GM21390 (cell line): ENCODE data around the gene GAL3ST2.

Source experiments
- ATAC-seq: cut with Tn5 transposase; IDR thresholded peaks from one replicate; pipeline ENCODE4 v1.9.1; 2021; ENCODE audit not compliant: unreplicated experiment

Gene GAL3ST2

DNA sequence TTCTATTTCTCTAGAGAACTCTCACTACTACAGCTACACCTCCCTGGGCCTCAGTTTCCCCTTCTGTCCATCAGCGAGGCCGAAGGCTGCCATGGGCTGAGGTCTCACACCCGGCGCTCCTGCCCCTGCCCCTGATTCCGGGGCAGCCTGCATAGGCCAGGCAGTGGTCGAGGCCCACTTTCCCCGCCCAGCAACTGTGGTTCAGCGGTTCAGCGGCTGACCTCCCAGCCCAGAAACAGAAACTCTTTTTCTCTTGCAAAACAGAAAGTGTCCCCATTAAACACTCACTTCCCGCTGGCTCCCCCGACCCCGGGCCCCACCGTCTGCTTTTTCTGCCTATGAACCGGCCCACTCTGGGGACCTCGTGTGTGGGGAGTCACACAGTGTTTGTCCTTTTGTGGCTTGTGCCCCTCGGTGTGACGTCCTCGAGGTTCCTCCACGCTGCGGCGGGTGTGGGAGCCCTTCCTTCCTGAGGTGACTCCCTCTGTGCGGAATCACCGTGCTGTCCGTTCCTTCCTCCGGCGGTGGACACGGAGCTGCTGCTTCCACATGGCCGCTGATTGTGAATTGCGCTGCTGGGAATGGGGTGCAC is 66.1 kb downstream of the GAL3ST2 start:
- ATAC-seq, result peak; percentile 48

DNA sequence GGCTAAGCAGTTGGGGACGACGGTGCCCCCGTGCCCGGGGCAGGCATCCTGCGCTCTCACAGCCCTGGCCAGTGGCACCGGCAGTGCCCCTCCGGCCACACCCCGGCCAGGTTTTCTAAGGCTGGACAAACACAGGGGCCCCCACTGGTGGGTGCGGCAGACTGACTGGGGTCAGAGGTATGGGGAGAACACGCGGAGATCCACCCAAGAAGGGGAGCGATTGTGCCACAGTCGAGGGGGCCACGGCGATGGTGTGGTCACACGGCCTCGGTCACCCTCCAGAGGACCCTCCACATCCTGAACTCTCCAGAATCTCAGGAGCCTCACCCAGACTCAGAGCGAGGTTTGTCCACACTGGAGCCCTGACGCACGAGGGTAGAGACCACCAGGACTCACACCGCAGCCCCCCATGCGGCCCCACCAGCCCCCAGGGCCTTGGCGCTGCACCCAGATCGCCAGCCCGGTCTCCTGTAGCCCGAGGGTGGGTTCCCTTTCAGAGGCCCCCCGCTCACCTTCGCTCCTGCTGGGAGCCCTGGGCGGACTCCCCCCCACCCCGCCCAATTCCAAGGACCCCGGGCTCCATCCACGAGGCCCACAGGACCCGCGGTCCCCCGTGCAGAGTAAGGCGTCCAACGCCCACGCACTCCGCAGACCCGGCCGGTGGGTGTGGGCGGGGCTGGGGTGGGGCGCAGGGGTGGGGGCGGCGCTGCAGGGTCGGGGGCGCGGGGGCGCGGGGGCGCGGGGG is 66.9 kb downstream of the GAL3ST2 start:
- no peak for ATAC-seq

DNA sequence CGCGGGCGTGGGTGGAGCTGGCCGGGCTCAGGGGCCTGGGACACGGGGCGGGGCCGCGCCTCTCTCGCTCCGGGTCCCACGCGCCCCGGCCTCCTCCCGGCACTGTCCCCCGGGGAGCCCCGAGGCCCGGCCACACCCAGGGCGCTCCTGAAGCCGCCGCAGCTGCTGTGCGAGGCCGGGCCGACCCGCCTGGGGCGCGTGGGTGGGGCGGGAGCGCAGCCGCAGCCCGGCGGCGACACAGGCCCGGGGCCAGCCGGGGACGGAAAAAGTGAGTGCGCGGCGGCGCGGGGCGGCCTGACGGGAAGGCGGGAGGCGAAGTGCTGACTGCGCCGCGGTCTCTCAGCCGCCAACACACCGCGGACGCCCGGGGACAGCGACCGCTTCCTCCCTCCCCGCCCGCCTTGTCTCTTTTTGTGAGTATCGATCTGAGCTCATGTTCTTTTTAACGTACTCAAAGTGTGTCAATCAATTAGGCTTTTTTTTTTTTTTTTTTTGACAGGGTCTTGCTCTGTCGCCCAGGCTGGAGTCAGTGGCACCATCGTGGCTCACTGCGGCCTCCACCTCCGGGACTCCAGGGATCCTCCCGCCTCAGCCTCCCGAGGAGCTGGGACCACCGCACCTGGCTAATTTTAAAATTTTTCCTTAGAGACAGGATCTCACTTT is 67.6 kb downstream of the GAL3ST2 start:
- ATAC-seq, result peak; percentile 68

DNA sequence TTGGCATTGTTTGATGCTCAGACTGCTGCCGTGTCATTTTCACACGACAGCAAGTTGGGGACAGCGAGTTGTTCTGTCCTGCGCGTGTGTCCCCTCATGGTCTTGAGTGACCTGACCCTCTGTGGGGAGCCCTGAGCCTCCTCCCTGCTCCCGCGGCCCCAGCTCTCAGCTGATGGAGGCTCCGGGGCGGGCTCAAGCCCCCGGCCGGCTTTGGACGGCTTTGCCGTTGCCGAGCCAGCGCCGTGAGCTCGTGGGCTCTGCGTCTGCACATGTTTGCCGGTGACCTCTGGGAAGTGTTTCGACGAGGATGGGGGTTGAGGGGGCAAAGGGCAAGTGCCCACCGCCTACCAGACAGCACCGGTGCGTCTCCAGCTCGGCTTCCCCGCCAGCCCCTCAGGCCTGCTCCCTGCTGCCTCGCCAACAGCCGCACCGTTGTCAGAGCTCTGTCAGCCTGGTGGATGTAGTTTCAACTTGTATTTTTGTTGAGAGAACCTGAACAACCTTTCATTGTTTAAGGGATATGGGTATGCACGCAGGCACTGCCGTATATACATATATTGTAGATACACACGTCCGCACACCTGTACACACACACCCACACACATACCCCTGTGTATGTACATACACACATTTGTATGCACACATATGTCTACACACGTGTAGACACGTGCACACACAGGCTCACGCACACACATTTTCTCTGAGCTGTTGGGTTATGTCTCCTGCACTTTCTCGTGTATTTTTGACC is 68.4 kb downstream of the GAL3ST2 start:
- no peak for ATAC-seq

DNA sequence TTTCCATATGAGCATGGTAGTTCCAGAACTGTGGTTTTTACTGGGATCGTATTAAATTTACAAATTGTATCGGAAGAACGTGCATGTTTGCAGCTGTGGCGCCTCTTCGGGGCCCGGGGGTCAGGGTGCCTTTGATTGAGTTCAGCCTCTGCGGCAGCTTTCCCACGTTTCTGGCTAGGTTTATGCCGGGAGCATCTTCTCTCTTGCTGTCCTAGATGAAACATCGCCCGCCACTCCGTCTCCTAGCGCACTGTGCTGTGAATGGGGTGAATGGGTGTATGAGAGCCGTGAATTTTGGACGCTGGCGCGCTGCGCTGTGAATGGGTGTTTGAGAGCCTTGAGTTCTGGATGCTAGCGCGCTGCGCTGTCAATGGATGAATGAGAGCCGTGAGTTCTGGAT is 69.8 kb downstream of the GAL3ST2 start:
- ATAC-seq, result no peak

DNA sequence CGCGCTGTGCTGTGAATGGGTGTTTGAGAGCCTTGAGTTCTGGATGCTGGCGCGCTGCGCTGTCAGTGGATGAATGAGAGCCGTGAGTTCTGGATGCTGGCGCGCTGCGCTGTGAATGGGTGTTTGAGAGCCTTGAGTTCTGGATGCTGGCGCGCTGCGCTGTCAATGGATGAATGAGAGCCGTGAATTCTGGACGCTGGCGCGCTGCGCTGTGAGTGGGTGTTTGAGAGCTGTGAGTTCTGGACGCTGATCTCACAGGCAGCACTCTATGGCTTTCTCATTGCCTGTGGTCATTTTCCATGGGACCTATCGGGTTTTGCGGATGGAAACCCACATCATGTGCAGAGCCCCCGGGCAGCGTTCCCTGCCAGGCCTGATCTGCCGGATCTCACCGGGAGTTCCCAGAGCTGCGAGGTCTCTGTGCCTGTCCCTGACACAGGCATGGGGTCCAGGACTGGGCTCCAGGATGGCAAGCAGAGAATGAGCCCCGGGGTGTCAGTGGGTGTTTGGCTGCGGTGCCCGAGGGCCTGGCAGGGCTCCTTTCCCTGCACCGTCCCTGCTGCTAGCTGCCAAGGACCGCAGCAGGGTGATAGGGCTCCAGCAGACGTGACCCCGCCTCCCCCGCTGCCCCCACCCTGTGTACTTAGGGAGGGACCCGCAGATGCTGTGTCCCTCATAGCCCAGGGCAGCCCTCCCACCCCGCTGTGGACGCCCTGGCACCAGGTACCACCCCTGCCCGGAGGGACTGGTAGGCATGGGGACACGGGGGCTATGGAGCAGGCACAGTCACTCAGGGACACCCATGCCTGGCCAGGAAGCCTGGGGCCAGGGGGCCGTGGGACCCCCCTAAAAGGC is 72.4 kb downstream of the GAL3ST2 start:
- no peak for ATAC-seq

DNA sequence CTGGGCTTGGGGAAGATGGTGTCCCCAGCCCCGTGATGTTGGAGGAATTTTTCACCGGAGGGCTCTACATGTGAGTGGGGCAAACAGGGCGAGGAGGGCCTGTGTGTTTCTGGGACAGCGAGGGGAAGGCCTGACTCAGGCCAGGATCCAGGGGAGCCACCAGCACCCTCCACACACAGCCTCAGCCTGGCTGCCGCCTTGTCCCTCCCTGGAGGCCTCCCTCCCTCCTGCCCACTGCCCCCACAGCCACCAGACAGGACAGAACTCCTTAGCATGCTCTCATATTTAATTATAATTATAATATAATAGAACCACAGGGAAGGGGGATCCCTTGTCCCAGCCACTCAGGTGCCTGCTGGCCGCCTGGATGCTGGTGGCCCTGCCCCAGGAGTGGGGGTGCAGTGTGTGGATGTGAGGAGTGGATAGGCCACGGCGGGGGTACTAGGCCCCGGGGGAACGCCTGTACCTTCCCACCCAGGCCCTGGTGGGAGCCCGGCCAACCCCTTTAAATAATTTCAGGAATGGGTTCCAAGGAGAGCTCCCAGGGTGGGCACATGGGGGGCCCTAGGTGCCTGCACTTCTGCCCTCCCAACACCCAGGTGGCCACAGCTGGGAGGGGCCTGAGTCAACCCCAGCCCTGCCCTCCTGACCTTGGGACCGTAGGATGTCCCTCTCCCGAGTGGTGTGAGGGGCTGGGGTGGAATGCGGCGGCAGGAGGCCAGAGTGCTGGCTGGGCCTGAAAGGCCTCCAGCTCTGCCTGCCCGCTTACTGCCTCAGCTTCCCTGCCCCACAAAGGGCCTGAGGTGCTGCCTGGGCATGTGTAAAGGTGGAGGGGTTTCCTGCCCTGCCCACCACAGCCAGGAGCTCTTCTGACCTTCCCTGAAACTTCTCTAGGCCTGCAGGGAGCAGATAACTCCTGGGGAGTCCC is 73.3 kb downstream of the GAL3ST2 start:
- no peak for ATAC-seq

DNA sequence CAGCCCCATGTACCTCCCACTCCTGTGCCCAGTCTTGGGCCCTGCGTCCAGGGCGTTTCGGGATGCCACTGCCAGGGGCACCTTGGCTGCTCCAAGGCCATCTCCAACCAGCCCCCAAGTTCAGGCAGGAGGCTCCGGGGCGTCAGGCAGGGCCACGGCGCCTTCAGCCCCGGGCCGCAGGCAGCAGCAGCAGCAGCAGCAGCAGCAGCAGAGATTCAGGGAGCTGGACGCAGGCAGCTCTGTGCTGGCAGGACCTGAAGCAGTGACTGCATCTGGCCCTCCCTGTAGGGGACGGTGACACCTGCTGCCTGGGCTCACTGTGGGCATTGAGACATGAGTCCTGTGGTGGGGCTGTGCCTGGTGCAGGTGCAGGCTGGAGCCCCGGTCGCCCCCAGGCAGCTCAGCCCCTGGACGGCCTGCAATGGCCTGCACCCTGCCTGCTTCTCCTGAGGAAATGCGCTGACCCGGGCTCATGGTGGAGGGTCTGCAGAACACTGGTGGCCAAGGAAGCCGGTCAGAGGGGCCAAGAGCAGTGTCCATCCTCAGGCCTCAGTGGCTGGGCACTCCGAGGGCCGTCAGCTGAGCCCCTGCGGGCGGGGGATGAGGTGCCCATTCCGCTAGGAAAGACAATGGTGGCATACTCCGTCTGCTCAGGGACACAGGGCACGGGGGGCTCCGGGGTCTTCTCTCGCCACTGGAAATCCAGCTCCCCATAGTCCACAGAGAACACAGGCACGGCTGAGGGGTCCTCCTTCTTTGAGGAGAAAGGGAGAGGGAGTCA is 74.1 kb downstream of the GAL3ST2 start:
- no peak for ATAC-seq

DNA sequence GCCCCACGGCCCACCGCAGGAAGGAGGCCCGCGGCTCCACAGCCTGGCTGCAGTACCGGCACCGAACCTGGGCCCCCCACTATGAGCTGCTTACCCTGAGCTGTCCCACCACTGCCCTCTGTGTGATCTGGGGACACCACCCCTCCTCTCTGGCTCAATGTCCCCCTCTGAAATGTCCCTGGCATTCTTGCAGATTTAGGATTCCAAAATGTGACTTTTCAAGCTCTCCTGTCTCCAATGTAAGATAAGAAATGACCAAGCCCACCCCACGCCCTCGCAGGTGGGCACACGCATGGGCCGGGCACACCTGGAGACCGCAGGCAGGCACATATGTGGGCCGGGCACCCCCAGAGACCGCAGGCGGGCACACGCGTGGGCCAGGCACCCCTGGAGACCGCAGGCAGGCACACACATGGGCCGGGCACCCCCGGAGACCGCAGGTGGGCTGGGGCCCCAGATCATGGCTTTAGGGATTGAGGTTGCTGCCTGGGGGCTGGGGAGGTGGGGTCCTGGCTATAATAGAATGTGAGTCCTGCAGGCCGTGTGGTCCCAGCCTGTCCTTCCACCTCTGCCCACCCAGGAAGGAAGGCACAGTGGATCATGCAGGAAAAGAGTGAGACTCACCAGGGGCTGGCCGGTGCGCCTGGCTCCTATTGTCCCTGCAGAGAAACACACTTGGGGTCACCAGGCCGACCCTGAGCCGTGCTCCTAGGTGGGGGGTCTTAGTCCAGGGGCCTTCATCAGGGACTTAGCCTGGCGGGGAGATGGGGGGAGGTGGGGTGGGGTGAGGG is 74.9 kb downstream of the GAL3ST2 start:
- no peak for ATAC-seq

DNA sequence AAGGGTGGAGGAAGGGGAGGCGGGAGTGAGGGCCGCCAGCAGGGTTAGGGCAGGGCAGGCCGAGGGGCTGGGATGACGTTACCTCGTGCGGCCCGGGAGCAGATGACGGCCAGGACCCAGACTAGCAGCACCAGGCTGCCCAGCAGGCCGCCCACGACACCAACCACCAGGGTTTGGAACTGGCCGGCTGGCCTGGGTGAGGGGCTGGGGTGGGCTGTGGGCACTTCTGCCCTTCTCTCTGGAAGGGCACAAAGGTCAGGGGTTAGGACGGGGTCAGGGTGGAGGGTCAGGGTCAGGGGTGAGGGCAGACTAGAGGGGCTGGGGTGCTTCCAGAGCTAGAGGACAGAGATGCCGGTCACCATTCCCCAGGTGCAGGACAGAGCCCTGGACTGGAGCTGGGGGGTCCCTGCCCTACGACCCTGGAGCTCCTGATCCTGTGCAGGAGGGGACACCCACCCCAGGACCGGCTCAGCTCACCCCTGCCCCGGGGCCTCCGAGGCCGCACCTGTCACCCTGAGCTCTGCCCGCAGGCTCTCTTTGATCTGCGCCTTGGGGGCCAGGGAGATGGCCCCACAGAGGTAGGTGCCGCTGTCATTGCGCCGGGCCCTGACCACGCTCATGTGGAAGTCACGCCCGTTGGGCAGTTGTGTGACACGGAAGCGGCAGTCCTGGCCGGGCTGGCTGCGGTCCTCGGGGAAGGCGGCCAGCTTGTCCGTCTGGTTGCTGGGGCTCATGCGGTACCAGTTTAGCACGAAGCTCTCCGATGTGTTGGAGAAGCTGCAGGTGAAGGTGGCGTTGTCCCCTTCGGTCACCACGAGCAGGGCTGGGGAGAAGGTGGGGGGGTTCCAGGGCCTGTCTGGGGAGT is 75.7 kb downstream of the GAL3ST2 start:
- no peak for ATAC-seq

DNA sequence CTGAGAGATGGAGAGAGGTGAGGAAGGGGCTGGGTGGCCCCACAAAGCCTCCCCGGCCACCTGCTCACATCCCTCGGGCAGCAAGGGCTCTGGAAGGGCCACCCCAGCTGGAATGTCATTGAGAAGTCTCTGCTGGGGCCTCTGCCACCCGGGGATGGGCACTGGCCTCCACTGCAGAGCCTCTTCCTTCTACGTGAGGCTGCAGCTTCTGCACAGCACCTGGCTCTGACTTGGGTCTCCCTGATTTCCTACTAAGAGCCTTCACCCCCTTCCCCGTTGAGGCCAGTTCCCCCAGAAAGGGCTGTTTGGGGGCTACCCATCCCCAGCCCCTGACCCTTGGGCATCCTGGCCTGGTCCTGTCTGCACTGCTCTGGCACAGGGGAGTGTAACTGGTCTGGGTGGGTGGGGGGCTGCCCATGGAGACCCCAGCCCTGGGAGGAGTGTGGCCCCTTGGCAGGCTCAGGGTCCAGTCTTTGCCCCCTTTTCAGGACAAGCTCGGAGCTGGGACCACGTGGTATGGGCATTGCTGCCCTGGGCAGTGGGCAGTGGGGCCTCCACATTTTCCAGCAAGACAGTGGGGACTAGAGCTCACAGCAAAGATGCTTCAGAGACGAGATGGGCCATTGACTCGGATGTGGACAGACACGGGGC is 76.5 kb downstream of the GAL3ST2 start:
- no peak for ATAC-seq
